Right ventricle myocardium superior (tissue), 1 donor: ENCODE data around the gene BCL7B. TPM values are rescaled to one million over a fixed set of nuclear protein-coding genes. Genes with fewer than 3 reads are reported as not detected.
"Not testable (repeated sequence)": the region's sequence is repeated elsewhere in the genome, so short reads cannot be mapped to it uniquely, and the experiment has no call there.

ENCODE experiments used
- ATAC-seq: fragments of 200-7000 bp; cut with Tn5 transposase; one replicate; pipeline ENCODE4 v1.9.1; 2020; ENCODE audit warnings: mild to moderate bottlenecking; ENCODE audit not compliant: poor library complexity
- DNase-seq: peaks from one replicate; pipeline ENCODE4 v3.0.0-alpha.2; 2020
- intact Hi-C: fragments of 100-400 bp; cut with DNase I; formaldehyde crosslinking; loops from one replicate; pipeline ENCODE4 v1.11.2; 2022
- long read RNA-seq: library from polyadenylated mRNA; unstranded; transcript quantifications from one replicate; pipeline ENCODE4 v2.0.0, GENCODE V29; 2021
- total RNA-seq: library from RNA; stranded (reverse); fragmentation: NEBNext Ultra II Directional; extraction: Animal tissue kit (Norgen Biotek cat#: 25700); gene quantifications from one replicate; pipeline ENCODE4 v1.2.1, GENCODE V29; 2021
- donor health status: DM: no; HTN: yes; CAD: no; lungs with severe emphysema.

Gene BCL7B
- 76.2 TPM for total RNA-seq
- long read RNA-seq, transcript BCL7B-205 (5 exons, 887 nt): minor isoform, 6 of 287 reads
- long read RNA-seq, transcript BCL7B-206 (7 exons, 985 nt): minor isoform, 15 of 287 reads
- long read RNA-seq, transcript BCL7B-201 (6 exons, 1,975 nt): major isoform, 229 of 287 reads
- long read RNA-seq, transcript BCL7B-202 (5 exons, 1,458 nt): minor isoform, 5 of 287 reads
- long read RNA-seq, partial matches to known transcripts: 11 of 287 reads
- long read RNA-seq, other reads (novel, unspliced or antisense): 16 of 287 reads

- DNase-seq: peak; percentile 81
- intact Hi-C loops: loop anchor here (5.0 kb wide), 1 partner anchor 35 kb away; the partner anchor contains the start of gene BAZ1B
- peak; percentile 73 for ATAC-seq
Measured at GRCh38 chr7:73557397-73558257, at the start of gene BCL7B. Gene BCL7B (minus strand): TSS chr7:73557690. CDS start chr7:73557578, 112 bp downstream.

GRCh38 chr7:73605601-73606220 is 48.2 kb upstream of the BCL7B start:
- intact Hi-C loops: loop anchor here (2.0 to 10.0 kb wide), 2 partner anchors 119 to 249 kb away; no protein-coding TSS in a partner anchor
- DNase-seq (no peak), ATAC-seq (no peak)

DNA sequence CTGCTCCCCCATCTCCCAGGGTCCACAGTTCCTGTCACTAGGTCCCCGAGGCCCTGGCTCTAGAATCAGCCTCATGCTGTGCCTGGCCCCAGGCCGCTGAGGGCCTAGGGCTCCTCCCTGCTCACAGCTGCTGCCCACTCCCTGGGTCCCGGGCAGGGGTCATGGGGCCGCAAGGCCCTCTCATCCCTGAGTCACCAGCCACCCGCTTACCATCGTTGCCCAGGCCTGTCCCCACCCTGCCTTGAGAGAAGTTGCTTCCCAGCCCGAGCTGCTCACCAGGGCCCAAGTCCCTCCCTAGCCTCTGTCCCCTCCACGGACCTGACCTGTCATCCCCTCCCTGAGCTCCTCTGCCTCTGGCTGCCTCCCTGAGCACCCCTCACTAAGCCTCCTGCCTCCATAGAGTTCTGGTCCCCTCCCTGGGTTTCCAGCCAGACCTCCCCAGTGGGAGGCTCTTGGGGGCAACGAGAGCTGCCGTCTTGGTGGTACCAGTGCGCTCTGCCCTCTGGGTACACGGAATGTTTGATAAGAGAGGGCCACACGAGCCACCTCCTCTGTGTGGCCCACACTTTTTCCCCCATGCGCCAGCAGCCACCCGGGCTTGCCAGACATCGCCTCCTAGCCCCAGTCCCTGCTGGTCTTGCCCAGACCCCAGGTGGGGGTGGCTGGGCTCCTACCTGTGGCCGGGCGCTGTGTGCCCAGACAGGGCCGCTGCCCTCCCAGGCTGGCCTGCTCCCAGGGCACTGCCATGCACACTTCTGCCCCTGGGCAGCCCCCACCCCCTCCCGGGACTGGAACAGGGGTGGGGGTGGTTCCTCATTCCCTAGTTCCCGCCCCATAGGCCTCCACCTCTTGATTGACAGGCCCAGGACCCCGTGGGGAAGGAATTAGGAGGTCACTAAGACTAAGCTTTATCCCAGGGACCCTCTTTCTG is 45.5 kb upstream of the BCL7B start:
- intact Hi-C loops: loop anchor here (10.0 kb wide), 1 partner anchor 252 kb away; no protein-coding TSS in a partner anchor
- ATAC-seq (no peak), DNase-seq (no peak)

GRCh38 chr7:73599916-73600315 is 42.4 kb upstream of the BCL7B start:
- intact Hi-C loops: loop anchor here (10.0 kb wide), 1 partner anchor 255 kb away; no protein-coding TSS in a partner anchor
- no peak for ATAC-seq
- DNase-seq: no peak

- ATAC-seq: no peak
- intact Hi-C loops: no loop called here
- no peak for DNase-seq
Measured at GRCh38 chr7:73599151-73599882, 41.8 kb upstream of the BCL7B start.

GRCh38 chr7:73597978-73598782 is 40.7 kb upstream of the BCL7B start:
- no peak for ATAC-seq
- no peak for DNase-seq
- intact Hi-C loops: no loop called here

GRCh38 chr7:73596191-73597065 is 38.9 kb upstream of the BCL7B start:
- intact Hi-C loops: no loop called here
- ATAC-seq (no peak), DNase-seq (no peak)

DNA sequence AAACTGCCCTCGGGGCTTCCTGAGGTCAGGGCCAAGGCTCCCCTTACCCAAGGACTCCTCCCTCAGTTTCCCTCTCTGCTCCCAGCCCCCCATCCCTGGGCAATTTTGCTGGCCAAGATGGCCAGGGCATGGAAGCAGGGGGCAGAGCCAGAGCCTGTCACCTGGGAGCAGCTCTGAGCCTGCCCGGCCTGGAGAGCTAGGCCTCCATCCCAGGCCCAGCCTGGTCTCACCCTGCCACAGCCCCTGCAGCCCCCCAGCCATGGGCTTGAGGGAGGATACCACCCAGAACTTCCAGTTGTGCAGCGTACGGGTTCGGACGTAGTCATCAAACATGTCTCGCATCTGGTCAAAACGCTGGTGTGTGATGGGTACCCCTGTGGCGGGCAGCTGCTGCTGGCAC is 37.9 kb upstream of the BCL7B start:
- DNase-seq: no peak
- ATAC-seq: no peak
- intact Hi-C loops: no loop called here

- ATAC-seq (no peak), DNase-seq (no peak)
- intact Hi-C loops: no loop called here
Measured at GRCh38 chr7:73593207-73594045, 35.9 kb upstream of the BCL7B start.

- intact Hi-C loops: no loop called here
- ATAC-seq: no peak
- no peak for DNase-seq
Measured at GRCh38 chr7:73586911-73587310, 29.4 kb upstream of the BCL7B start.

DNA sequence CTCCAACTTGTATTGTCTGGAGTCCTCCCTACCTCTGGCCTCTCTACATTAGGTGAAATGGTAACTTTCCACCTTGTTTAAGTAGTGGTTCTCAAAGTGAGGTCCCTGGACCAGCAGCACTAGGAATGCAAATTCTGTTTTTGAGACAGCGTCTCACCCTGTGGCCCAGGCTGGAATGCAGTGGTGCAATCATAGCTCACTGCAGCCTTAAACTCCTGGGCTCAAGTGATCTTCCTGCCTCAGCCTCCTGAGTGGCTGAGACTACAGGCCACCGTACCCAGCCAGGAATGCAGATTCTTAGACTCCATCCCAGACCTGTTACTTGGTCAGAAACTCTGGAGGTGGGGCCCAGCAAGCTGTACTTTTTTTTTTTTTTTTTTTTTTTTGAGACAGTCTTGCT is 27.7 kb upstream of the BCL7B start:
- ATAC-seq: no peak
- intact Hi-C loops: no loop called here
- no peak for DNase-seq

- DNase-seq (no peak), ATAC-seq (no peak)
- intact Hi-C loops: no loop called here
Measured at GRCh38 chr7:73582664-73583202, 25.2 kb upstream of the BCL7B start.

- ATAC-seq, DNase-seq, intact Hi-C loops: not testable (repeated sequence)
Measured at GRCh38 chr7:73581006-73581405, 23.5 kb upstream of the BCL7B start.

DNA sequence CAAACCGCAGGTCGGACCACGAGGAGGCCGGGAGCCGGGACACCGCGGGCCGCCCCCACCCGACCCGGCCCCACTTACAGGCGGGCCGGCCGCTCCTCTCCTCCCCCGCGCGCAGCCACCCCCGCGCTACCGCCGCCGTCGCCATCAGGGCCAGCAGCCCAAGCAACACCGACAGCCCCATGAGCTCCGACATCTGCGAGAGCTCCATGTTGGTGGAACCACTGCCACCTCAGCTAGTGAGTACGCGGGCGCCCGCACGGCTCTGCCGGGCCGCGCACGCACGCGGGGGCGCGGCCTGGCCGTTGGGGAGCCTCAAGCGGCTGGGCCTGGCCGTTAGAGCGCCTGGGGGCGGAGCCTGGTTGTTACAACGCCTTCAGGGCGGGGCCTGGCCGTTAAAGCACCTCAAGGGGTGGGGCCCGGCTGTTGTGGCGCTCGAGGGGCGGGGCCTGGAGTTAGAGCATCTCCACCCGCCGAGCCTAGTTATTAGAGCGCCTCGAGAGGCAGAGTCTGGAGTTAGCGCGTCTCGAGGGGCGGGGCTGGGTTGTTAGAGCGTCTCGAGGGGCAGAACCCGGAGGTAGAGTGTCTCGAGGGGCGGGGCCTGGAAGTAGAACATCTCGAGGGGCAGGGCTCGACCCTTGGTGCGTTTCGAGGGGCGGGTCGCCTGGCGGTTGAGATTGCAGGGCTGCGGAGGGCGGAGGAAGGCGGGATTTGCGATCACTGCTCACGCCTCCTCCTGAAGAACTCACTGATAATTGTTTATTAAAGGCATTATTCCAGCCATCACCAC is 21.0 kb upstream of the BCL7B start, which contains the start of gene TBL2:
Gene TBL2 (minus strand): TSS at position 238 of the 787 bp plus-strand sequence. CDS start 30 bp downstream, at position 208.
- intact Hi-C loops: no loop called here
- DNase-seq (peak; percentile 100), ATAC-seq (peak; percentile 98)
